NCI-H748 treated with DMSO at 0.1 percent for 48 hours (cell line): ENCODE data around the gene SYTL2.

Source experiments
- DNase-seq: peaks from one replicate; lab custom pipeline; 2025; lab: John Stamatoyannopoulos, UW

SYTL2 gene

DNA sequence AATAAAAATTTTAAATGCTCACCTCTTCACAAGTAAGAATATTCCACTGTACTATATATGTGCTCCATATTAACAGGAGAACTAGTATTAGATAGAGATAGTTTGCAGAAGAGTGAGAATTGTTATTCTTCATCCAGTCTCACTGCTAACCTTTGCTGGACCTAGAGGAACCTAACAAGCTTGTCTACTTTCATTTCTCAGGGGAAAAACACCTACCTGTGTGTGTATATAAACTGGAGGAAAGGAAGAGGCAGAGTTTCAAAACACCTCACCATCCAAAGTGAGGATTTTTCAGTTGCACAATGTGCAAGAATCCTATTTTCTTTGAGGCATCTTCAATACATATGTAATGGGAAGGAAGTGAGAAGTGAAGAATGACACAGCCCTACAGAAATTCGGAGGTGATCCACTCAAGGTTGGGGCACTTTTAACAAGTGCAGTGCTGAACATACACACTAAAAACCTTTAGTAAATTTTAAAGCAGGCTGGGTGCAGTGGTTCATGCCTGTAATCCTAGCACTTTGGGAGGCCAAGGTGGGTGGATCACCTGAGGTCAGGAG is 52.4 kb downstream of the SYTL2 start:
- DNase-seq, result no peak

DNA sequence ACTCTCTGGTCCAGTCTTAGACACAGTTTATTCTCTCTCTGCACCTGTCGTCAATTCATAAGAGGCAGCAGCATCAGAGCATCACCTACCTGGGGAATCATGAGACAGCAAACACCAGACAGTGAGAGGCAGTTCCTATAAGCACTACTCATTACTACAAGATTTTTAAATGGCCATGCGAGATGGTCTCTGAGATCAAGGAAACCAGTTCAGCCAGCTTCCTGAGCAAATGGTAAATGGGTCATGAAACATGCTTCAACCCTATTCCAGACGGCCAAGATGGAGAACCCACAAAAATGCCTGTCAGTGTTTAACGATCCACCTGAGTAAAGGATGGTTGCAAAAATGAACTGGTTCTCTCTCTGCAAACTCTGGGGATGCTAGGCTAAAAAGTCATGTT is 52.9 kb downstream of the SYTL2 start:
- no peak for DNase-seq

GRCh38 chr11:85756401-85757200 is 54.3 kb downstream of the SYTL2 start:
- DNase-seq, result no peak

DNA sequence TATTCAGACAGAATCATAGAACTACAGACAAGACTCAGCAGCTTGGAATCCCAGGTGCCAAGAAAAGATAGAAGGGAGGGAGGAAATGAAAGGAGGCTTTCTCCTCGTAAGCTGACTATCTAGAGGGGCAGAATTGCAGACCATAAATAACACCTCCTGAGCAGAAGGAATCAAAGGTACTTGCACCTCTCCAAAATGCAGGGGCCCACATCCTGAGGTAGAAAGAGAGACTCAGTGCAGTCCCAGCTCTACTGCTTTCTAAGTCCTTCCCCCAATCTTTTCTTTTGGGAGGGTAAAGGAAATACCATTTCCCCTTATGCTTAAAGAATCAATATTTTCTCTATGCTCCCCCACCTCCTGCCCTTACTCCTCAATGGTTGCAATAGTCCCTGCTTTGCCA is 55.2 kb downstream of the SYTL2 start:
- no peak for DNase-seq

DNA sequence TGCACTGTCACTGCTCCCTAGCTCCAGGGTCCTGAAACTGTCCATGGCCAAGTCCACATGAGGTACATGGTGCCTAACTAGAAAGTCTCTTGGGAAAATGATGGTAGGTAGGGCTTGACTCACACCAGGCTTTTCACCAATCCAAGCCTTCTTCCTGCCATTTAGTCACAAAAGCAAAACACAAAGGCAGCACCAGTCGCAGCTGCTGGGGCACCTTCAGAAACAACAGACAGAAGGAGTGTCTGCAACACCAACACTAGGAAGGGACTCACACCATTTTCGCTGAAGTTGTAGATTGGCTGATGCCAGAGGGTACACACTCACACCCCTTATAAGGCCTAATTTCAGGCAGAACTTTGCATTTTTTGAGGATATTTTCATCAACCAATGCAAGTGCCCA is 55.7 kb downstream of the SYTL2 start:
- DNase-seq, result no peak

DNA sequence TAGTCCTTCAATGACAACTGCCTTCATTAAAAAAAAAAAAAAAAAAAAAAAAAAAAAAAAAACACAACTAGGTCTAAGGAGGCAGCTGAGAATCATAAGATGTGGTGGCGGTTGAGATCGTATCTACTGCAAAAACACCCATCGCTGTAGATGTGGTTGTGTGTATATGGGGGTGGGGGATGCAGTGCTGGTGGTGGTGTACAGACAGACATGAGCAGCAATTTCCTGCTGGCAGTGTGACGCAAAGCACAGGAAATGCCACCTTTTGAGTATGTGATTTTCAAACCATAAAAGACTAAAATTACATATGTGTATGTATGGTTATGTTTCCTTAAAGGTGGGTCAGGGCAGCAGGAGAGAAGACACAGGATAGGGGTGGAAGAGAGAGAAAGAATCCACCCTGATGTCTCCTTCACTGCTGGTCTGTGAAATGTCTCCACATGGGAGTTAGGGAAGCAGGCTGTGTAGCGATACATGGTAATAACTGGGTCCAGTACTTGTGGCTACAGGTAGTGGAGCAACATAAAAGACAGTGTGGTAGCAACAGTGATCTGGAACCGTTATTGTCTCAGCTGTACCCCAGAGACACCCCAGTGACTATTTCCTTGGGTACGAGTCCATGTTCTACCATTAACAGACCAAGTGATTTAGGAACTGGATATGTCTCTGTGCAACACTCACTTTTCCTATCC is 57.9 kb downstream of the SYTL2 start:
- DNase-seq, result no peak

DNA sequence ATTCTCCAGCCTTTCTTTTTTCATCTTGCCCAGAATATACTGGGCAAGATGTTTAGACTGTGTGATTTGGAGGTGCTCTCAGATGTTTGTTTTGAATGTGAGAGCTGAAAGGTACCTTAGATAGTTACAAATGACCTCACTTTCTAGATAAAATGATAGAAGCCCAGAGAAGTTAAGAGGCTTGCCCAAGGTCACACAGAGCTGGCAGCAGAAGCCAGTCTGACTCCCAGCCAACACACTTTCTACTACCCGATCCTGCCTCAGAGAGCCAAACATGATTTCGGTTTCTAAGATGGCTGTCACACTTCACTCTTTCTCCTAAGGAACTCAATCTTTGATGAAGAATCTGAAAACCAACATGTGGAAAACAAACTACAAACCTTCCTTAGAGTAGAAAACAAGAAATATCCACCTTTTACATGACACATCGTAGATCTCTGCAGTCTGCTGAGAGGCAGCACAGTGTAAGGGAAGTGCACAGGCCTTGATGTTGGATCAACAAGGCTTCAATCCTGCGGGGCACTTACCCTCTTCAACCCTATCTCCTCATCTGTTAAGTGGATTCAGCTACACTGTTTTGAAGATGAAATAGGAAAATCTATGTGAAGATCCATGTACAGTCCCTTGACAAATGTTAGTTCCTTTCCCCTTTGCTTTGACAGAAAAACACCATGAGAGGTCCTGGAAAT is 58.6 kb downstream of the SYTL2 start:
- no peak for DNase-seq

DNA sequence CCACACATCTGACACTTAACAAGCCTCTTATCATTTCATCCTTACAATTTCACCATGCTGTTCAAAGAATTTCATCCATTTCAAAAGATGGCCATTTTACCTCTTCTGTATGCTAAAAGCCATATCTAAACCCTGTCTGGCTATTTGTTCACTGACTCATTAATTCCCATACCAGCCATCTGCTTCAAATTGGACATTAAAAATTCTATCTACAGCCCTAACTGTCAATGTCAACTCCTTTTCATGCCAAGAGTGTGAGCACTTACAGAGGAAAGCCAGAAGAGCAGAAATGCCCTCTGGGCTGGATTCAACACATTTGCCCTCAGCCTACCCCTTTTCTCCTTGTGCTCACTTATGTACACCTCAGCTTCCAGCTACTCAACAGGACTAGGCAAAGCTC is 59.2 kb downstream of the SYTL2 start:
- DNase-seq, result no peak

- DNase-seq, result no peak
These were observed 60.3 kb downstream of the SYTL2 start for GRCh38 chr11:85750646-85751045.

- no peak for DNase-seq
These were observed 61.1 kb downstream of the SYTL2 start for GRCh38 chr11:85749884-85750283.

DNA sequence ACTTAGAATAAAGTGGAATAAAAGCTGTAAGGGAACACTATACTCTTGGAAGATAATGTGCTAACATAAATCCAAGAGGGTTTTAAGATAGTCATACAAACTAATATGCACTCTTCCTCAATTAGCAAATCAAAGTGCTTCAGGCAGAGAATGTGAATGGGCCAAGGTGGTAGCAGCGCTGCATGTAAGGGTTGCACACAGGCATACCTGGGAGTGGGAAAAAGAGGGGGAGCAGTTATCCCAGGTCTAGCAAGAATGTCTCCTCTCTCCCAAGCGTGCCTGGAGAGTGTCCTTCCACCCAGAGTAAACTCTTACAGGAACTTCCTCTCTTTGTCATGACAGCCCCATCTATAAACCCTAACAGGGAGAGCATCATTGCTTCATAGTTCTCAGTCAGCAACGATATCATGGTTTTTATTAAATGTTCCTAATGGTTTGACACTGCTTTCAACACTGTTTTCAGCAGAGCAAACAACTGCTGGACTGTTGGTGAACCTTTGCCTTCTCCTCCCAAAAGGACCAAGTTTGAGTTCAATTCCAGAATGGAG is 61.6 kb downstream of the SYTL2 start:
- DNase-seq, result no peak

DNA sequence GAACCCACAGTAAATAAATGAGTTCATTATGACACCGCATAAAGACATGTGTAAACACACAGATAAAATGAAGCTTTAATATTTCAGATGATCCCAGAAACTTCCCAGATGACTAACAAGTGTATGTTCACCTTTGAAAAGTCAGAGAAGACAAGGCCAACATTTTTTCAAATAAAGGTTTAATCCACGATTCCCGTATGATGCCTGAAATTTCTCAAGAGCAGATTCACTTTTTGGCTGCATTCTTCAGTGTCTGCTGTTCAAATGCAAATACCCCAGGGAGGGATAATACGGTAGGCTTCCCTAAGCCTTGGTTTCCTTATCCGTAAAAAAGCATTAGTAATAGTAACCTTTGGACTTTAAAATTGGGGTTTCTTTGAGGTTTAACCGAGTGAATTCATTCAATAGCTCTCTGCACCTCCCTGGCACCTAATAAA is 62.5 kb downstream of the SYTL2 start:
- no peak for DNase-seq

GRCh38 chr11:85746670-85747069 is 64.3 kb downstream of the SYTL2 start:
- no peak for DNase-seq

DNA sequence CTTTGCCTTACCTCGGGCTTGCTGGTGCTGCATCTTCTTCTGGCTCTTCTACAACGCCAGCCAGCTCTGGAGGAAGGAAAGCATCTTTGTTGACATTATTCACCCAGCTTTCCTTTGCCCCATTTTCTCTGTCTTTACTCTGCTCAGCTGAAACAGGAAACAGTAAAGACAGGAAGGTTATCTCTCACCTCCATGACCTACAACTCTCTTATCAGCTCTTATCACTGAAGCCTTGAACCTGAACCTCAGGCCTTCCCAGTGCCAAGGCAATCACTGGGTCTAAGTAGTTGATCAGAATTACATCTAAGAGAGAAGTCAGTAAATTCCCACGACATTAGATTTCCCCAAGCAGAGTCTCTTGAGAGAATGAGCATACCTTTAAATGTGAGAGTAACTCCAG is 65.3 kb downstream of the SYTL2 start:
- no peak for DNase-seq

GRCh38 chr11:85742873-85743275 is 68.1 kb downstream of the SYTL2 start:
- DNase-seq, result no peak

- DNase-seq, result no peak
These were observed 68.6 kb downstream of the SYTL2 start for GRCh38 chr11:85742348-85742747.

DNA sequence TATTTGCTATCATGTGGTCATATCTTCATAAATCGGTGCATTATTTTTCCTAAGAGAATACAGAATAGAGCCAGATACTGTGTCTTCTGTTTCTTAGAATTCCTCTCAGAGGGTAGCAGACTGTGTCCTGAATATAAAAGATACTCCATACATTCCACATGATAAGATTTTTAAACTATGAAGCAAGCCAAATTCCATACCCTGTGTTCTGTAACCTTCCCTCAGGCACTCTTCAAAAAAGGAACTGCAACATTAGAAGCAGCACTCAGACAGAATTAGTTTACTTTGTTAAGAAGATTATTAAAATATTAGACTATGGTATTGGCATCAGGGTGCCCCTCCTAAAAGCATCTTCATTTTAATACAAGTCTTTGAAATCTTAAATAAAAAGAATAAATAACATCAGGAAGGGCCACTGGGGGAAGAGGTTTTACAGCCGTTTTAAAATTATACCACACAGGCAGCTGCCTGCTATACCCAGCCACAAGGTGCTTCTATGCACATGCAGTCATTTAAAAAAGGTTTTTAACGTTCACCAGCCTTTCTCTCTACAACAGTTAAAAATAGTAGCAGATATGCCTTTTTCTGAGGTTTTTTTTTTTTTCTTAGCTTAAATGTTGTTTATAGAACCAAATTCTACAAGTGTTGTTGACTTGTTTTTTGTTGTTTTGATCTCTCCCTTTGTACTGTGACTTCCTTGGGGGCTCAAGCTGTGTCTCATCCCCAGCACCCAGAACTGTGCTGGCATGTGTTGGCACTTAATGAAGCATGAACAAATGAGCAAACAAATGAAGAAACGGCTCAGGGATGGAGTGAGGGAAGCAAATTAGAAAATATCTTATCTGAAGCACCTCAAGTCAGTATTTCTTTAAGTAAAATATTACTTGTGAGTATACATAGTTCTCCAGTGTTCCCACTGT is 70.2 kb downstream of the SYTL2 start:
- no peak for DNase-seq

GRCh38 chr11:85737738-85738137 is 73.2 kb downstream of the SYTL2 start:
- DNase-seq, result no peak

DNA sequence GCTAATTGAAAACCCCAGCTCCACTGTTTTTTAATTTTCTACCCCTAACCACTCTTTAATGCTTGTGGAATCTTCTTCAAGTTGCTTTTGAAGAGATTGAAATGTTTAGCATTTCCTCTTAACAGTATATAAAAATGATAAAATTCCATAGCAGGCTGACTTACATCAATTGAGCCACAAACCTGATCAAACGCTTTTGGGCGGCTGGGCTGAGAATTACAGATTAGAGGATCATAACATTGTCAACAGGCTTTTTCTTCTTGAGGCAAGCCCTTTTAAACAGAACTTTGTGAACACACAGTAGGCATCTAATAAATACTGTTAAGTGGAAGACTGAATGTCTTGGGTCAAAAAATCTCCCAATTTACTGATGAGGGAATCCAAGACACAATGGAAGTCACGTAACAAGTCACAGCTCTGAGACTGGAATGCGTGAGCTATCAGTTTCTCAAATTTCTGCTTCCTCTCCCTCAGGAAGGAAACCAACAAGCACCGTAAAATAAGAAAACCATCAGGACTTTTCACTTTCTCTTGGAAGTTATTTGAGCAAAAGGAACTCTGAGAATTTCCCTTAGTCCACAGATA is 75.0 kb downstream of the SYTL2 start:
- DNase-seq, result no peak

DNA sequence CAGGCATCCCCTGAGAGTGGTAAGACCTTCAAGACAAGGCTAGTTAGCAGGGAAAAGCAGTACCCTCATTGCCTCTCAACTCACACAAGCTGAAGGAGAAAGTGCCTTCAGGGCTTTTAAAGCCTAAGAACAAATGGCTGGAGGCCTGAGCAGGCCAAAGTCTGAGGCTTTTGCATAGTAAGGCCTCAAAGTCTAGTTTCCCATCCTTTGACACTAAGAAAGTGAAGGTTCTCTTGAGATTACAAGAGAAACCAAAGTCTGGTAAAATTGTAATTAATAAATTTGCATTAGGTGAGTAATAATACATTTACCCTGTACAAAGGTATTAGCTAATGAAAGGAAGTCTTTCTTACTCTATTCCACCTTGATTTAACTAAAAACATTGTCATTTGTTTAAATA is 78.0 kb downstream of the SYTL2 start:
- DNase-seq, result no peak

DNA sequence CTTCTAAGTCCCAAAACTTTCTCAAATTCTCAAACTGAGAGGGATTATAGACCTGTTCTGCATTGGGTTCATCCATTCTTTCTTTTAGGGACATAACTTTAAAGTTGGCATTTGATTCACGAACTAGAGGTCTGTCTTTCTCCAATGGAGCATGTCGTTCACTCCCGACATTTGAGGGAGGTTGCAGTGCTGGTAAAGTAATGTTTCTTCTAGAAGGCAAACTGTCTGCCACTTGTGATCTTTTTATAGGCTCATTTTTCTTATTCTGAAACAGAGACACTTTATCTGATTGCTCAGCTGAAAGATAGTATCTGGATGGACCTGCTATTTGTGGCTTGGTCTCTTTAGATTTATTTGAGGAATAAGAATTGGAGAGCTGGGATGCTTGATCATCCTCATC is 84.6 kb downstream of the SYTL2 start:
- no peak for DNase-seq
